Right lobe of liver (tissue), 6 donors: ENCODE measurements around the gene MPL. TPM values are rescaled to one million over a fixed set of nuclear protein-coding genes. Genes with fewer than 3 reads are reported as not detected.
"Not testable (repeated sequence)": the region's sequence is repeated elsewhere in the genome, so short reads cannot be mapped to it uniquely, and the experiment has no call there.

Experiments used
- ATAC-seq, 4 donors: fragments of 200-7000 bp; cut with Tn5 transposase; one replicate each; pipeline ENCODE4 v1.9.1; 2020; ENCODE audit warnings: mild to moderate bottlenecking in 4 of 4, moderate library complexity in 4 of 4
- DNase-seq, 3 donors: peaks; one replicate each; pipeline ENCODE4 v3.0.0-alpha.2; 2020
- H3K27ac ChIP-seq, 3 donors: fragments of 200-600 bp; one replicate each; pipeline ENCODE4 v1.8.0; 2022
- H3K27me3 ChIP-seq, 2 donors: fragments of 200-600 bp; one replicate each; pipeline ENCODE4 v1.8.0; 2022
- H3K36me3 ChIP-seq, 4 donors: fragments of 200-600 bp; sonication (generic) in 1 of 4; one replicate each; pipeline versions ENCODE4 v1.5.1 to v1.8.0; 2017 to 2022; ENCODE audit warnings: control low read depth in 1 of 4
- H3K4me1 ChIP-seq, 4 donors: fragments of 200-600 bp; sonication (generic) in 1 of 4; one replicate each; pipeline versions ENCODE4 v1.5.1 to v1.8.0; 2017 to 2022; ENCODE audit warnings: control low read depth in 1 of 4
- H3K4me3 ChIP-seq, 3 donors: fragments of 200-600 bp; one replicate each; pipeline ENCODE4 v1.8.0; 2022
- H3K9me3 ChIP-seq, 4 donors: fragments of 200-600 bp; sonication (generic) in 1 of 4; one replicate each; pipeline versions ENCODE4 v1.5.1 to v1.8.0; 2017 to 2022; ENCODE audit warnings: control low read depth in 1 of 4
- POLR2A ChIP-seq: fragments of 450-650 bp; IDR thresholded peaks from one replicate; pipeline ENCODE4 v1.6.1; 2017; ENCODE audit warnings: antibody characterized with exemption, mild to moderate bottlenecking
- WGBS: methylation state at CpG from one replicate; pipeline ENCODE4 v1.1.6; 2018; ENCODE audit warnings: low coverage, low lambda C conversion rate; ENCODE audit not compliant: insufficient coverage; ENCODE audit errors: missing lambda C conversion rate; 5-methylcytosine and 5-hydroxymethylcytosine counted together
- intact Hi-C, 2 donors: fragments of 100-400 bp; cut with DNase I; formaldehyde crosslinking; loops; one replicate each; pipeline versions ENCODE4 v1.11.2 to v1.14.1; 2022
- total RNA-seq, 6 experiments: library from RNA; depleted of rRNA in 2 of 6; stranded (reverse); fragments of >200 nt in 2 of 6; fragmentation: NEBNext Ultra II Directional in 3 of 6; extraction: Animal tissue kit (Norgen Biotek cat#: 25700) in 3 of 6; gene quantifications; one replicate each; pipeline versions ENCODE4 v1.1.0 to v1.2.4, GENCODE V29; 2016 to 2023
- TF ChIP-seq, protein P1 (sequence below), 4 donors: fragments of 200-600 bp in 3 of 4; fragments of 450-650 bp in 1 of 4; IDR thresholded peaks; one replicate each; pipeline versions ENCODE4 v1.5.1 to v1.8.0; 2016 to 2022; ENCODE audit warnings: antibody characterized with exemption in 4 of 4, mild to moderate bottlenecking in 2 of 4
- donor health status: DM: no; HTN: yes; CAD: no.
- donor health status: DM: no; HTN: no; CAD: no.
- donor health status: DM: no; HTN: no; CAD: no.
- donor health status: DM: no; HTN: yes; CAD: no.
- donor health status: DM: no; HTN: yes; CAD: no.

Gene MPL
- total RNA-seq, 6 experiments from 2014 or later: 0.59 TPM; not detected in 5

DNA sequence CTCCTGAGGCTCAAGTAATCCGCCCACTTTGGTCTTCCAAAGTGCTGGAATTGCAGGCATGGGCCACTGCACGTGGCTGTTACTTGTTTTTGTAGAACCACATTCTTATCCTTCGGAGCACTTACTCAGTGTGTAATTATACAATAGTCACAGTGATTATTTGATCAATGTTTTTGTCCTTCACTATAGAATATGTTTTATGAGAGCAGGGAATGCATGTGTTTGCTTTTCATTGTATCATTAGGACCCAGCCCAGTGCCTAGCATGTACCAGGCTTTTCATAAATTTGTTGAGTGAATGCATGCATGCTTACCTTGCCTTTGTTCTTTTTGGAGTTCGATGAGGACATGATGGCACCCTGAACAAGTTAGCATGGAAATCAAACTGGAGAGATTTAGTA, 57.9 kb downstream of the MPL start:
- no peak for TF ChIP-seq POLR2A
- TF ChIP-seq, protein P1, sequence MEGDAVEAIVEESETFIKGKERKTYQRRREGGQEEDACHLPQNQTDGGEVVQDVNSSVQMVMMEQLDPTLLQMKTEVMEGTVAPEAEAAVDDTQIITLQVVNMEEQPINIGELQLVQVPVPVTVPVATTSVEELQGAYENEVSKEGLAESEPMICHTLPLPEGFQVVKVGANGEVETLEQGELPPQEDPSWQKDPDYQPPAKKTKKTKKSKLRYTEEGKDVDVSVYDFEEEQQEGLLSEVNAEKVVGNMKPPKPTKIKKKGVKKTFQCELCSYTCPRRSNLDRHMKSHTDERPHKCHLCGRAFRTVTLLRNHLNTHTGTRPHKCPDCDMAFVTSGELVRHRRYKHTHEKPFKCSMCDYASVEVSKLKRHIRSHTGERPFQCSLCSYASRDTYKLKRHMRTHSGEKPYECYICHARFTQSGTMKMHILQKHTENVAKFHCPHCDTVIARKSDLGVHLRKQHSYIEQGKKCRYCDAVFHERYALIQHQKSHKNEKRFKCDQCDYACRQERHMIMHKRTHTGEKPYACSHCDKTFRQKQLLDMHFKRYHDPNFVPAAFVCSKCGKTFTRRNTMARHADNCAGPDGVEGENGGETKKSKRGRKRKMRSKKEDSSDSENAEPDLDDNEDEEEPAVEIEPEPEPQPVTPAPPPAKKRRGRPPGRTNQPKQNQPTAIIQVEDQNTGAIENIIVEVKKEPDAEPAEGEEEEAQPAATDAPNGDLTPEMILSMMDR (IDR thresholded peaks at IDR 0.05): no peak
- no peaks in the 10 kb centered on the region for H3K9me3 ChIP-seq
- no peaks in the 10 kb centered on the region for H3K36me3 ChIP-seq
- H3K27me3 ChIP-seq: no peaks in the 10 kb centered on the region
- peaks cover 0 to 7% (median 4%) of the 10 kb centered on the region in 4 donors for H3K4me1 ChIP-seq
- H3K27ac ChIP-seq: no peak overlapping the region
- DNase-seq (no peak), ATAC-seq (no peak)
- intact Hi-C loops: no loop called here
- no peak overlapping the region for H3K4me3 ChIP-seq
- WGBS: 95% methylated on average over 4 of the region's 4 CpGs

DNA sequence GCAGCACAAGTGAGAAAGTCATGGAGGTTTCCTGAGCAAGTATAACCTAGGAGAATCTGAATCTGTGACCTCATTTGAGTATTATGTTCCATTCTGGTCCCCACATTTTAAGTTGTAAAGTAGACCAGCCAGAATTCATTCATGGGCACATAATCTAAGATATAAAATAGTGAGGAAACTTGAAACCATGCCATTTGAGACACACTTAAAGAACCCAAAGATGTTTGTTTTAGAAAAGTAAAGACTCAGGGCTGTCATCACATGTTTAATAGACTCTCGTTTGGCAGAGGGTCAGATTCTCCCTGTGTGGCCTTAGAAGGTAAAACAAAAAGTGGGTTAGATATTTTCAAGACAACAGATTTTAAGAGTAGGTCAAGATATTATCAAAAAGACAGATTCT, 58.4 kb downstream of the MPL start:
- WGBS: 69% methylated on average over 1 of the region's 1 CpG
- H3K9me3 ChIP-seq: no peaks in the 10 kb centered on the region

DNA sequence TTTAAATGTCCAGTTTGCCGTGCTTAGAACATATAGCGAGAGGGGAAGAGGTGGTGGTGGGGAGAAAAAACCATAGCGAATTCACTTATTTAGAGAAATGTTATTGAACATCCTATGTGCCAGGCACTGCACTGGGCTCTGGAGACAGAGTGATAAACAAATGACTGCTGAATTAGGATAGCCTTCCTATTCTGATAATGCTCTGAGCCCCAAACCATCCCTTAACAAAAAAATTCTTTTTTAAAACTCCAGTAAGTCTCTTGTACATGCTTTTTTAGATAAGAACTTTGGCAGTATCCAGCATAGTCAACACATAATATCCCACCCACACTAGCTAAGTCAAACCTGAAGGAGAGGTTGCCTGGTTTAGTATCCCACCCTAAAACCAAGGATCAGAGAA, 60.6 kb downstream of the MPL start:
- Histone ChIP-seq H3K4me1 (no peaks in the 10 kb centered on the region), H3K27ac (no peak overlapping the region), H3K36me3 (peaks cover 0 to 3% (median under 1%) of the 10 kb centered on the region in 4 donors), H3K27me3 (no peaks in the 10 kb centered on the region), H3K4me3 (no peak overlapping the region), H3K9me3 (no peaks in the 10 kb centered on the region)
- intact Hi-C loops: no loop called here
- WGBS: 92% methylated on average over 3 of the region's 3 CpGs
- no peak for TF ChIP-seq POLR2A
- TF ChIP-seq, protein P1 (IDR thresholded peaks at IDR 0.05): no peak
- ATAC-seq: no peak
- DNase-seq: no peak

More for the DNA sequence above, 58.4 kb downstream of the MPL start:
- H3K4me1 ChIP-seq: peaks cover 0 to 1% (median 0%) of the 10 kb centered on the region in 4 donors
- no peak overlapping the region for H3K27ac ChIP-seq
- no peaks in the 10 kb centered on the region for H3K27me3 ChIP-seq
- intact Hi-C loops: no loop called here
- no peak for TF ChIP-seq POLR2A
- TF ChIP-seq, protein P1 (IDR thresholded peaks at IDR 0.05): no peak
- no peak for ATAC-seq
- H3K36me3 ChIP-seq: peaks cover 0 to 3% (median 0%) of the 10 kb centered on the region in 4 donors
- no peak for DNase-seq
- no peak overlapping the region for H3K4me3 ChIP-seq

DNA sequence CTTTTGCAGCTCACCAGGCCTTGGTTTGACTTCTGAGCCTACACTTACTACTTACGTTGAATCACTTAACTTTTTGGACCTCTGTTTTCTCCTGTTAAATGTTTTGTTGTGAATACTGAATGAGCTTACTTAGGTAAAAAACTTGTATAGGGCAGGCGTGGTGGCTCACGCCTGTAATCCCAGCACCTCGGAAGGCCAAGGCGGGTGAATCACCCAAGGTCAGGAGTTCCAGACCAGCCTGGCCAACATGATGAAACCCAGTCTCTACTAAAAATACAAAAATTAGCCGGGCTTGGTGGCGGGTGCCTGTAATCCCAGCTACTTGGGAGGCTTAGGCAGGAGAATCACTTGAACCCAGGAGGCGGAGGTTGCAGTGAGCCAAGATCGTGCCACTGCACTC, 62.8 kb downstream of the MPL start:
- H3K27me3 ChIP-seq, H3K4me1 ChIP-seq, H3K27ac ChIP-seq, H3K4me3 ChIP-seq, H3K9me3 ChIP-seq, ATAC-seq, DNase-seq: not testable (repeated sequence)
- 100% methylated on average over 7 of the region's 9 CpGs for WGBS
- intact Hi-C loops: loop anchor here in 1 of 2 donors (10.0 kb wide), 1 partner anchor 176 kb away; no protein-coding TSS in a partner anchor
- peaks cover 0 to 19% (median 13%) of the 10 kb centered on the region in 4 donors for H3K36me3 ChIP-seq

DNA sequence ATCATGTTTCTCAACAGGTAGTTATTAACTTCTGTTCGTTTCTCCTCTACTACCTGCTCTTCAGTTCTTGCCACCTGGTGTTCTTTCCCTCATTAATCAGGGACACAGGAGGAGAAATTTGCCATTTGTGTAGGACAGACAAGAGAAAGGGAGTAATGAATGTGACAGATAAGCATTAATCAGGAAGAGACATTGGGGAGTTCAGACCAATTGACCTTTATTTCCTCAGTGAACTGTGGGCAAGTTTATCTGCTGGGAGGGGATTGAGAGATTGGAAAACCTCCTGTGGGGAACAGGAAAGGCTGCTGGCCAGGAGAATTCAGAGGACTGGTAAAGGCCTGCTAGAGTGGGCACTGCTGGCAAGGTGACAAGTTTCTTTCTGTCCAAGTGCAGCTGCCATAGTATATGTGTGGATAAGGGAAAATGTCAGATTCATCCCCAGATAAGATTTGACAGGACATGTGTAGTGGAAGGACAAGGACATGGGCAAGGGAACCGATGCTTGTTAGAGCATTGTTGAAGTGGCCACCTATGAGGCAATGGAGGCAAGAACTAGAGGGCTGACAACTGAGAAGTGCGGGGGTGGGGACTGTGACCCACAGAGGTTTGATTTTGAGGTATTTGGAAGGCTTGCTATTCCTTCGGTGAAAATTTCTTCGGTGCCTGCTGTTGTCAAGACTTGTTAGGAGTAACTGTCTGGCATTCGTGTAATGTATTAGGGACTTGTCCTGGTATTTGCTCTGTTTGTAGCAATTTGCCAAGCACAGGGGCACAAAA, 64.7 kb downstream of the MPL start:
- WGBS: 88% methylated on average over 5 of the region's 6 CpGs
- H3K4me3 ChIP-seq: no peak overlapping the region
- ATAC-seq (no peak), DNase-seq (no peak)
- H3K9me3 ChIP-seq: no peaks in the 10 kb centered on the region
- H3K4me1 ChIP-seq: no peaks in the 10 kb centered on the region
- H3K27me3 ChIP-seq: no peaks in the 10 kb centered on the region
- TF ChIP-seq, protein P1 (IDR thresholded peaks at IDR 0.05): no peak
- TF ChIP-seq POLR2A: no peak
- intact Hi-C loops: loop anchor here in 1 of 2 donors (10.0 kb wide), 1 partner anchor 177 kb away; no protein-coding TSS in a partner anchor
- peaks cover 0 to 35% (median 18%) of the 10 kb centered on the region in 4 donors for H3K36me3 ChIP-seq
- H3K27ac ChIP-seq: no peak overlapping the region
